Upper lobe of left lung (tissue), 4 donors: ENCODE results near the gene MTCP1.

ENCODE experiments used
- CTCF ChIP-seq, 6 experiments: fragments of 450-650 bp in 4 of 6; fragments of 200-600 bp in 2 of 6; sonication (generic) in 2 of 6; IDR thresholded peaks; one replicate each; pipeline ENCODE4 v1.5.1; 2016 to 2019; ENCODE audit warnings: antibody characterized with exemption in 6 of 6
- EP300 ChIP-seq, 4 donors: sonication (generic); formaldehyde crosslinking; IDR thresholded peaks; one replicate each; pipeline ENCODE4 v1.5.1; 2017; ENCODE audit warnings: antibody characterized with exemption in 4 of 4, control low read depth in 2 of 4
- POLR2A ChIP-seq, 4 donors: fragments of 450-650 bp; IDR thresholded peaks; one replicate each; pipeline ENCODE4 v1.5.1; 2016 to 2017; ENCODE audit warnings: antibody characterized with exemption in 4 of 4, mild to moderate bottlenecking in 2 of 4
- POLR2AphosphoS5 ChIP-seq, 2 donors: sonication (generic); formaldehyde crosslinking; IDR thresholded peaks; one replicate each; pipeline ENCODE4 v1.5.1; 2017; ENCODE audit warnings: antibody characterized with exemption in 2 of 2

- TF ChIP-seq CTCF (IDR thresholded peaks at IDR 0.05) (no peak), EP300 (IDR thresholded peaks at IDR 0.05) (no peak), POLR2A (IDR thresholded peaks at IDR 0.05) (no peak), POLR2AphosphoS5 (IDR thresholded peaks at IDR 0.05) (no peak)
Observed at GRCh38 chrX:155055494-155055893, 15.4 kb downstream of the MTCP1 start.
